SKM-1 treated with dmso at 0.1 percent for 144 hours (cell line): ENCODE measurements around the gene ARHGEF17.

Experiments used
- DNase-seq: peaks from one replicate; lab custom pipeline; 2025; ENCODE audit not compliant: unreplicated experiment; lab: John Stamatoyannopoulos, UW

Gene ARHGEF17

GRCh38 chr11:73311394-73311869 is 3.4 kb downstream of the ARHGEF17 start:
- DNase-seq, result no peak

GRCh38 chr11:73312036-73312435 is 4.0 kb downstream of the ARHGEF17 start:
- DNase-seq, result no peak

- DNase-seq, result no peak
Measured at GRCh38 chr11:73312851-73313327, 4.8 kb downstream of the ARHGEF17 start.

- DNase-seq, result peak; percentile 20
Measured at GRCh38 chr11:73313652-73314051, 5.6 kb downstream of the ARHGEF17 start.

GRCh38 chr11:73314117-73314961 is 6.3 kb downstream of the ARHGEF17 start:
- no peak for DNase-seq

GRCh38 chr11:73315293-73316020 is 7.4 kb downstream of the ARHGEF17 start:
- no peak for DNase-seq

- DNase-seq, result no peak
Measured at GRCh38 chr11:73316422-73316821, 8.3 kb downstream of the ARHGEF17 start.

- DNase-seq, result no peak
Measured at GRCh38 chr11:73317373-73317772, 9.3 kb downstream of the ARHGEF17 start.

- DNase-seq, result no peak
Measured at GRCh38 chr11:73317803-73318202, 9.7 kb downstream of the ARHGEF17 start.

- no peak for DNase-seq
Measured at GRCh38 chr11:73318501-73319011, 10.5 kb downstream of the ARHGEF17 start.

GRCh38 chr11:73320763-73321603 is 12.9 kb downstream of the ARHGEF17 start:
- DNase-seq, result no peak

- no peak for DNase-seq
Measured at GRCh38 chr11:73321604-73322381, 13.7 kb downstream of the ARHGEF17 start.

GRCh38 chr11:73322382-73323306 is 14.6 kb downstream of the ARHGEF17 start:
- DNase-seq, result peak; percentile 35

GRCh38 chr11:73323464-73323863 is 15.4 kb downstream of the ARHGEF17 start:
- DNase-seq, result no peak

- no peak for DNase-seq
Measured at GRCh38 chr11:73324116-73324515, 16.0 kb downstream of the ARHGEF17 start.

GRCh38 chr11:73324665-73325035 is 16.6 kb downstream of the ARHGEF17 start:
- DNase-seq, result no peak

- no peak for DNase-seq
Measured at GRCh38 chr11:73325036-73325981, 17.2 kb downstream of the ARHGEF17 start.
